ENCODE measurements around the gene SNRPB.

- TF ChIP-seq CTCF (IDR thresholded peaks at IDR 0.05; ENCODE audit: borderline replicate concordance, extremely low read depth, low read length, poor library complexity, severe bottlenecking), result no peak
- TF ChIP-seq EZH2 (IDR thresholded peaks at IDR 0.05; ENCODE audit: borderline replicate concordance, low read depth, low read length, severe bottlenecking), result no peak
Observed at GRCh38 chr20:2515203-2515602, 44.6 kb upstream of the SNRPB start.
